H1 (cell line): ENCODE measurements around the gene NADK. TPM values are rescaled to one million over a fixed set of nuclear protein-coding genes. Genes with fewer than 3 reads are reported as not detected.

Source experiments
- CTCF ChIA-PET: fragments of 300-600 bp; sonication (Branson Sonifier 250); formaldehyde crosslinking; loops from one replicate; lab custom pipeline; 2021; ENCODE audit not compliant: partially characterized antibody; lab: Charles Lee
- POLR2A ChIA-PET: fragments of 300-600 bp; sonication (Branson Sonifier 250); formaldehyde crosslinking; loops from one replicate; lab custom pipeline; 2021; ENCODE audit warnings: inconsistent platforms; ENCODE audit not compliant: partially characterized antibody; lab: Charles Lee
- DNase-seq, 2 experiments: peaks; one replicate each; pipeline versions ENCODE4 v3.0.0 to v3.0.0-alpha.2; 2010 to 2022; ENCODE audit warnings: low spot score in 2 of 2, low read depth in 1 of 2, mixed read lengths in 1 of 2
- FAIRE-seq: peaks from 2 replicates; lab custom pipeline; 2011; peaks lifted over from hg19 to GRCh38; lab: Jason Lieb, UNC
- H2AFZ ChIP-seq: 2 replicates; pipeline ENCODE4 v1.8.1; 2012; ENCODE audit warnings: low read length, inconsistent platforms
- H2AK5ac ChIP-seq: 2 replicates; pipeline ENCODE4 v1.6.1; 2013; ENCODE audit warnings: low read depth, low read length
- H2BK120ac ChIP-seq: replicated peaks from 2 replicates; pipeline ENCODE3; 2013; ENCODE audit warnings: low read depth, low read length, inconsistent platforms
- H2BK12ac ChIP-seq: 2 replicates; pipeline ENCODE4 v1.6.1; 2013; ENCODE audit warnings: low read depth, low read length
- H2BK15ac ChIP-seq: 2 replicates; pipeline ENCODE4 v1.6.1; 2013; ENCODE audit warnings: low read length
- H2BK20ac ChIP-seq: 2 replicates; pipeline ENCODE4 v1.6.1; 2013; ENCODE audit warnings: low read length
- H2BK5ac ChIP-seq: 2 replicates; pipeline ENCODE4 v1.6.1; 2013; ENCODE audit warnings: low read depth, low read length
- H3K14ac ChIP-seq: 2 replicates; pipeline ENCODE4 v1.6.1; 2013; ENCODE audit warnings: inconsistent platforms; ENCODE audit not compliant: insufficient read length
- H3K18ac ChIP-seq: 2 replicates; pipeline ENCODE4 v1.6.1; 2013; ENCODE audit warnings: low read length; ENCODE audit errors: extremely low read depth
- H3K23ac ChIP-seq: 2 replicates; pipeline ENCODE4 v1.6.1; 2013; ENCODE audit warnings: inconsistent platforms; ENCODE audit not compliant: insufficient read length
- H3K23me2 ChIP-seq: 2 replicates; pipeline ENCODE4 v1.6.1; 2013; ENCODE audit warnings: low read depth, low read length
- H3K27ac ChIP-seq: 2 replicates; pipeline ENCODE4 v1.6.1; 2011; ENCODE audit warnings: low read depth, low read length, inconsistent platforms
- H3K27me3 ChIP-seq, 4 experiments: replicated peaks in 1 of 4; 1 replicate in 1 of 4; 2 replicates in 3 of 4; pipeline versions ENCODE4 v1.6.1 to v1.8.1; 2011 to 2013; ENCODE audit warnings: low read length in 3 of 4, mild to moderate bottlenecking in 3 of 4, inconsistent platforms in 2 of 4, mixed read lengths in 2 of 4, moderate library complexity in 1 of 4; ENCODE audit not compliant: control insufficient read depth in 3 of 4, insufficient read depth in 3 of 4; ENCODE audit errors: extremely low read depth in 1 of 4
- H3K36me3 ChIP-seq, 4 experiments: 2 replicates each; pipeline versions ENCODE4 v1.6.1 to v1.8.1; 2011 to 2013; ENCODE audit warnings: mild to moderate bottlenecking in 4 of 4, low read length in 3 of 4, moderate library complexity in 2 of 4, control low read depth in 1 of 4, inconsistent platforms in 1 of 4; ENCODE audit not compliant: insufficient read depth in 4 of 4, control insufficient read depth in 2 of 4
- H3K4ac ChIP-seq: replicated peaks from 2 replicates; pipeline ENCODE3; 2013; ENCODE audit warnings: low read length, low read depth, mixed read lengths, inconsistent platforms; ENCODE audit not compliant: insufficient read length
- H3K4me1 ChIP-seq, 4 experiments: replicated peaks in 1 of 4; 1 replicate in 1 of 4; 2 replicates in 3 of 4; pipeline versions ENCODE4 v1.6.1 to v1.8.1; 2011 to 2013; ENCODE audit warnings: low read length in 3 of 4, inconsistent platforms in 2 of 4, mixed read lengths in 1 of 4; ENCODE audit not compliant: insufficient read depth in 4 of 4, control insufficient read depth in 3 of 4
- H3K4me2 ChIP-seq, 2 experiments: 2 replicates each; pipeline versions ENCODE4 v1.6.1 to v1.8.1; 2011 to 2013; ENCODE audit warnings: low read depth in 2 of 2, low read length in 2 of 2, control low read depth in 1 of 2, inconsistent platforms in 1 of 2, mild to moderate bottlenecking in 1 of 2; ENCODE audit not compliant: insufficient read depth in 1 of 2
- H3K4me3 ChIP-seq, 4 experiments: fragments of 200-600, 300-600 bp in 1 of 4; sonication (generic), shearing (Covaris generic), sonication (Bioruptor Twin) in 1 of 4; 2 replicates each; pipeline versions ENCODE4 v1.5.1 to v1.8.1; 2011 to 2016; ENCODE audit warnings: low read length in 4 of 4, low read depth in 3 of 4, control low read depth in 2 of 4, inconsistent platforms in 2 of 4, mild to moderate bottlenecking in 2 of 4, mixed read lengths in 1 of 4, moderate library complexity in 1 of 4; ENCODE audit not compliant: insufficient read depth in 2 of 4; ENCODE audit errors: extremely low read depth in 1 of 4
- H3K56ac ChIP-seq: replicated peaks from 2 replicates; pipeline ENCODE3; 2013; ENCODE audit warnings: low read depth, mild to moderate bottlenecking, mixed read lengths, low read length, inconsistent platforms; ENCODE audit not compliant: insufficient read length
- H3K79me1 ChIP-seq: 2 replicates; pipeline ENCODE4 v1.6.1; 2013; ENCODE audit warnings: low read depth, low read length, control low read depth
- H3K79me2 ChIP-seq, 2 experiments: 2 replicates each; pipeline versions ENCODE4 v1.6.1 to v1.8.1; 2012 to 2013; ENCODE audit warnings: low read length in 2 of 2, mild to moderate bottlenecking in 2 of 2, inconsistent platforms in 1 of 2; ENCODE audit not compliant: insufficient read depth in 2 of 2, control insufficient read depth in 1 of 2
- H3K9ac ChIP-seq, 4 experiments: replicated peaks in 1 of 4; 1 replicate in 1 of 4; 2 replicates in 3 of 4; pipeline versions ENCODE4 v1.6.1 to v1.8.1; 2011 to 2013; ENCODE audit warnings: low read depth in 3 of 4, low read length in 3 of 4, control low read depth in 2 of 4, mild to moderate bottlenecking in 2 of 4, moderate library complexity in 2 of 4, inconsistent platforms in 1 of 4; ENCODE audit errors: extremely low read depth in 1 of 4
- H3K9me3 ChIP-seq, 2 experiments: 2 replicates each; pipeline versions ENCODE4 v1.6.1 to v1.8.1; 2012 to 2013; ENCODE audit warnings: mild to moderate bottlenecking in 2 of 2, moderate library complexity in 2 of 2, control low read depth in 1 of 2, inconsistent platforms in 1 of 2, low read depth in 1 of 2, low read length in 1 of 2, mixed read lengths in 1 of 2; ENCODE audit not compliant: insufficient read depth in 2 of 2
- H4K20me1 ChIP-seq, 2 experiments: replicated peaks in 1 of 2; 2 replicates each; pipeline versions ENCODE3 to v1.8.1; 2011 to 2013; ENCODE audit warnings: inconsistent platforms in 2 of 2, low read length in 2 of 2, mild to moderate bottlenecking in 1 of 2; ENCODE audit not compliant: insufficient read depth in 2 of 2, control insufficient read depth in 1 of 2
- H4K5ac ChIP-seq: 2 replicates; pipeline ENCODE4 v1.6.1; 2013; ENCODE audit warnings: low read length, low read depth, mixed read lengths, inconsistent platforms; ENCODE audit not compliant: insufficient read length
- H4K8ac ChIP-seq: 2 replicates; pipeline ENCODE4 v1.8.0; 2013; ENCODE audit warnings: mild to moderate bottlenecking, moderate library complexity, low read length, inconsistent platforms; ENCODE audit not compliant: insufficient read depth; ENCODE audit errors: extremely low read depth
- H4K91ac ChIP-seq: replicated peaks from 2 replicates; pipeline ENCODE3; 2013; ENCODE audit warnings: low read length, mixed read lengths, inconsistent platforms; ENCODE audit not compliant: insufficient read length
- BACH1 ChIP-seq: IDR thresholded peaks from 2 replicates; pipeline ENCODE4 v1.6.1; 2012; ENCODE audit warnings: low read length, improper control_type of control experiment
- EGR1 ChIP-seq: IDR thresholded peaks from 2 replicates; pipeline ENCODE4 v1.6.1; 2011; ENCODE audit warnings: low read depth, low read length, borderline replicate concordance
- KDM4A ChIP-seq: IDR thresholded peaks from one replicate; pipeline ENCODE4 v1.7.1; 2012; ENCODE audit warnings: low read depth, mild to moderate bottlenecking, moderate library complexity, low read length, inconsistent platforms; ENCODE audit not compliant: severe bottlenecking
- PHF8 ChIP-seq: fragments of 200-600 bp; sonication (generic); conservative IDR thresholded peaks from 2 replicates; pipeline ENCODE4 v1.7.1; 2012; ENCODE audit warnings: low read depth, mild to moderate bottlenecking, inconsistent platforms, low read length, moderate library complexity
- SIX5 ChIP-seq: IDR thresholded peaks from 2 replicates; pipeline ENCODE4 v1.6.1; 2011; ENCODE audit warnings: mild to moderate bottlenecking, low read depth, low read length
- SP1 ChIP-seq: IDR thresholded peaks from 2 replicates; pipeline ENCODE4 v1.6.1; 2011; ENCODE audit warnings: low read depth, low read length
- SP2 ChIP-seq: IDR thresholded peaks from 2 replicates; pipeline ENCODE4 v1.6.1; 2012; ENCODE audit warnings: mild to moderate bottlenecking, low read length, inconsistent platforms
- WGBS, 2 experiments: shearing (Covaris generic) in 1 of 2; methylation state at CpG; one replicate each; pipeline versions ENCODE4 v1.1.6 to v1.1.7; 2013 to 2015; ENCODE audit warnings: low lambda C conversion rate in 2 of 2, mixed read lengths in 2 of 2, inconsistent platforms in 1 of 2, low coverage in 1 of 2, missing lambda C conversion rate in 1 of 2; ENCODE audit not compliant: insufficient replicate concordance in 2 of 2, insufficient coverage in 1 of 2, insufficient read length in 1 of 2; ENCODE audit errors: extremely low coverage in 1 of 2, missing lambda C conversion rate in 1 of 2; 5-methylcytosine and 5-hydroxymethylcytosine counted together
- polyA plus RNA-seq, 7 experiments: library from polyadenylated mRNA; depleted of rRNA in 3 of 7; stranded (reverse) in 5 of 7; unstranded in 2 of 7; fragments of >200 nt in 5 of 7; fragments of 200-250 nt in 2 of 7; gene quantifications; 1 replicate in 5 of 7; 2 replicates in 1 of 7; 4 replicates in 1 of 7; pipeline versions ENCODE4 v1.2.1 to v1.2.3, GENCODE V29; 2011 to 2013; ENCODE audit warnings: missing spikeins in 2 of 7, mixed read lengths in 2 of 7
- total RNA-seq: library from RNA; stranded (reverse); fragmentation: NEBNext Ultra II Directional; extraction: Animal tissue kit (Norgen Biotek cat#: 25700); gene quantifications from 2 replicates; pipeline ENCODE4 v1.2.1, GENCODE V29; 2021
- TF ChIP-seq, protein P1 (sequence below): IDR thresholded peaks from 2 replicates; pipeline ENCODE4 v1.6.1; 2011; ENCODE audit warnings: low read depth, mild to moderate bottlenecking, low read length; ENCODE audit not compliant: insufficient read depth
- TF ChIP-seq, protein P2 (sequence below): IDR thresholded peaks from 2 replicates; pipeline ENCODE4 v1.6.1; 2012; ENCODE audit warnings: inconsistent platforms
- TF ChIP-seq, protein P3 (sequence below): IDR thresholded peaks from 2 replicates; pipeline ENCODE4 v1.6.1; 2011; ENCODE audit warnings: low read length, improper control_type of control experiment

Gene NADK
- total and polyA plus RNA-seq, 2 of the 8 experiments (the other 6 are each of a cell fraction or from before 2014, with no cell fraction given): 78.0 to 89.7 TPM

DNA sequence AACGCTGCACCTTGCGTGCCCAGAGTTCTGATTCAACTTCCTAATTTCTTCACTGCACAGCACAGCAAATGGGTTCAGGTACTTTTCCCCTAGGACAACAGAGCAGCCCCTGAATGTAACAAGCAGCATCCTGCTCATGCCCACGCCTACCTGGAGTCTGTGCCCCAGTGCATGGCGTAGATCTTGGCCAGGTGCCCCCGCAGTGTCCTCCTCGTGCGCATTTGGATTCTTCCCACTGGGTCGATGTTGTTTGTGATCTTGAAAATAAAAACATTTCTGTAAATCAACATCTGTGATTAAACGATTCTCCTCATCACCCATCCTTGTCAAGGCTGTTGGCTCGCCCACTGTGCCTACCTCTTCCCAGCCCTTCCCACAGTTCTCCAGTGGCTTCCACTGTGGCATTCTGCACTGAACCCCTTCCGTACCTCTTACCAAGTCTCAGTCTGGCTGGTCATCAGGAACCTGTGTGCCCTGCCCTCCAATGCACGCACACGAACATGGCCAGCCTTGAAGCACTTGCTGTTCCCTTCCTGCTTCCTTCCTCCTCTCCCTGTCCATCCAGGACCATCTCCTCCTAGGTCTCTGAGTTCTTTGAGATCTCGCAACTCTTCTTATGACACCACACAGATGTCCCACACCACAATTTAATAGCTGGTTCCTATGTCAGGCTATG lies 37.5 kb upstream of the NADK start:
- Histone ChIP-seq H4K20me1 (peaks cover 0 to 4% of the 10 kb centered on the region in 2 experiments), H3K4me1 (no peaks in the 10 kb centered on the region), H3K9ac (no peak overlapping the region), H3K79me1 (no peaks in the 10 kb centered on the region), H4K5ac (no peak overlapping the region), H3K56ac (no peak overlapping the region), H3K36me3 (peaks cover 5 to 44% (median 26%) of the 10 kb centered on the region in 4 experiments; a peak in 7 of 8 replicates), H2BK12ac (no peak overlapping the region), H3K27me3 (no peaks in the 10 kb centered on the region), H4K8ac (no peak overlapping the region; the same call in 1 of the 2 replicates), H3K23me2 (no peaks in the 10 kb centered on the region), H3K79me2 (peaks cover 0 to 6% of the 10 kb centered on the region in 2 experiments; a peak in 2 of 4 replicates), H3K4me2 (no peak overlapping the region), H2AFZ (no peak overlapping the region), H3K18ac (no peak overlapping the region), H3K4ac (no peak overlapping the region), H2BK15ac (no peak overlapping the region), H2BK120ac (no peak overlapping the region), H2AK5ac (no peak overlapping the region), H3K27ac (no peak overlapping the region), H3K9me3 (no peaks in the 10 kb centered on the region), H3K4me3 (no peak overlapping the region), H2BK20ac (no peak overlapping the region), H2BK5ac (peak overlapping the region; percentile 19; the same call in 1 of the 2 replicates), H3K14ac (no peak overlapping the region), H3K23ac (no peak overlapping the region), H4K91ac (no peak overlapping the region)
- WGBS, 2 experiments: 95% methylated on average over 14 of the region's 14 CpGs; no CpG with 5 or more reads in 1 of the 2 experiments
- FAIRE-seq (no peak), DNase-seq (no peak)
- ChIA-PET CTCF (interaction anchor here (0.7 to 1.0 kb wide), 3 partner anchors 20 to 90 kb away, joined by 3 read pairs; no protein-coding TSS in a partner anchor), POLR2A (interaction anchor here (1.0 kb wide), 1 partner anchor 76 kb away, joined by 3 read pairs; no protein-coding TSS in a partner anchor)
- TF ChIP-seq KDM4A (no peak), SP1 (no peak), BACH1 (no peak), EGR1 (no peak), PHF8 (no peak), SIX5 (no peak), SP2 (no peak)
- TF ChIP-seq, protein P1, sequence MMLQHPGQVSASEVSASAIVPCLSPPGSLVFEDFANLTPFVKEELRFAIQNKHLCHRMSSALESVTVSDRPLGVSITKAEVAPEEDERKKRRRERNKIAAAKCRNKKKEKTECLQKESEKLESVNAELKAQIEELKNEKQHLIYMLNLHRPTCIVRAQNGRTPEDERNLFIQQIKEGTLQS: no peak
- TF ChIP-seq, protein P2, sequence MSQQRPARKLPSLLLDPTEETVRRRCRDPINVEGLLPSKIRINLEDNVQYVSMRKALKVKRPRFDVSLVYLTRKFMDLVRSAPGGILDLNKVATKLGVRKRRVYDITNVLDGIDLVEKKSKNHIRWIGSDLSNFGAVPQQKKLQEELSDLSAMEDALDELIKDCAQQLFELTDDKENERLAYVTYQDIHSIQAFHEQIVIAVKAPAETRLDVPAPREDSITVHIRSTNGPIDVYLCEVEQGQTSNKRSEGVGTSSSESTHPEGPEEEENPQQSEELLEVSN: no peak
- TF ChIP-seq, protein P3, sequence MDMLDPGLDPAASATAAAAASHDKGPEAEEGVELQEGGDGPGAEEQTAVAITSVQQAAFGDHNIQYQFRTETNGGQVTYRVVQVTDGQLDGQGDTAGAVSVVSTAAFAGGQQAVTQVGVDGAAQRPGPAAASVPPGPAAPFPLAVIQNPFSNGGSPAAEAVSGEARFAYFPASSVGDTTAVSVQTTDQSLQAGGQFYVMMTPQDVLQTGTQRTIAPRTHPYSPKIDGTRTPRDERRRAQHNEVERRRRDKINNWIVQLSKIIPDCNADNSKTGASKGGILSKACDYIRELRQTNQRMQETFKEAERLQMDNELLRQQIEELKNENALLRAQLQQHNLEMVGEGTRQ: no peak
